Heart left ventricle (tissue), 13 donors: ENCODE data around the gene ELOVL5.

Source experiments
- POLR2A ChIP-seq, 2 donors: fragments of 450-650 bp; IDR thresholded peaks; one replicate each; pipeline ENCODE4 v1.6.1; 2017; ENCODE audit warnings: antibody characterized with exemption in 2 of 2, mild to moderate bottlenecking in 2 of 2, moderate library complexity in 2 of 2
- TF ChIP-seq, protein P1 (sequence below), 12 donors: fragments of 200-600 bp; sonication (generic) in 4 of 12; IDR thresholded peaks; one replicate each; pipeline versions ENCODE4 v1.5.0 to v1.8.0; 2018 to 2022; ENCODE audit warnings: antibody characterized with exemption in 12 of 12, mild to moderate bottlenecking in 5 of 12
- donor health status: ischemic (EF 13 %, LVEDD 7.1; RV severe dilation, severe dysfunction).
- donor health status: DM: no; HTN: yes; CAD: no.
- donor health status: DM: no; HTN: no; CAD: no.
- donor health status: ischemic (EF 25% LVEDD 6.9; RV normal size, moderate dysfunction).
- donor health status: ischemic (EF 25% LVEDD 5.7; RV mildly dilated, moderate dysfunction).
- donor health status: ischemic (EF 35%, LVEDD 5.7; RV mildly dilated, moderate dysfunction).
- donor health status: nonischemic (EF 11% LVEDD 7.7; RV severe dilation, severe dysfunction).
- donor health status: DM: yes; HTN: yes; CAD: no.
- donor health status: PGD.
- donor health status: ischemic (EF 29% LVEDD 5.4; RV normal size, mild dysfunction).
- donor health status: nonischemic (EF 23%, LVEDD 6.1; RV moderate dilation, normal function).

DNA sequence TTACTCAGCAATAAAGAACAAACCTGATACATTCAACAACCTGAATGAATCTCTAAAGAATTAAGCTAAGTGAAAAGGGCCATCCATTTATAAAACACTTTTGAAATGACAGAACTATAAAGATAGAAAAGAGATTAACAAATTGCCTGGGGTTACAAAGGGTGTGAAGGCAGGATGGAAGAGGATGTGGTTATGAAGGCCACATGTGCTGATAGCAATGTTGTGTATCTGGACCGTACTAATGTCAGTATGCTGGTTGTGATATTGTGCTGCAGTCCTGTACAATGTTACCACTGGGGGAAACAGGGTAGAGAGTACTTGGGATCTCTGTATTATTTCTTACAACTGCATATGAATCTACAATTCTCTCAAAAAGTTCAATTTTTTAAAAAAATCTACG lies 36.4 kb downstream of the ELOVL5 start:
- TF ChIP-seq, protein P1, sequence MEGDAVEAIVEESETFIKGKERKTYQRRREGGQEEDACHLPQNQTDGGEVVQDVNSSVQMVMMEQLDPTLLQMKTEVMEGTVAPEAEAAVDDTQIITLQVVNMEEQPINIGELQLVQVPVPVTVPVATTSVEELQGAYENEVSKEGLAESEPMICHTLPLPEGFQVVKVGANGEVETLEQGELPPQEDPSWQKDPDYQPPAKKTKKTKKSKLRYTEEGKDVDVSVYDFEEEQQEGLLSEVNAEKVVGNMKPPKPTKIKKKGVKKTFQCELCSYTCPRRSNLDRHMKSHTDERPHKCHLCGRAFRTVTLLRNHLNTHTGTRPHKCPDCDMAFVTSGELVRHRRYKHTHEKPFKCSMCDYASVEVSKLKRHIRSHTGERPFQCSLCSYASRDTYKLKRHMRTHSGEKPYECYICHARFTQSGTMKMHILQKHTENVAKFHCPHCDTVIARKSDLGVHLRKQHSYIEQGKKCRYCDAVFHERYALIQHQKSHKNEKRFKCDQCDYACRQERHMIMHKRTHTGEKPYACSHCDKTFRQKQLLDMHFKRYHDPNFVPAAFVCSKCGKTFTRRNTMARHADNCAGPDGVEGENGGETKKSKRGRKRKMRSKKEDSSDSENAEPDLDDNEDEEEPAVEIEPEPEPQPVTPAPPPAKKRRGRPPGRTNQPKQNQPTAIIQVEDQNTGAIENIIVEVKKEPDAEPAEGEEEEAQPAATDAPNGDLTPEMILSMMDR (IDR thresholded peaks at IDR 0.05) = no peak
- TF ChIP-seq POLR2A (IDR thresholded peaks at IDR 0.05) = no peak
